GOT3 (cell line): ENCODE measurements around the gene RGS14.
"Not testable (repeated sequence)": the region's sequence is repeated elsewhere in the genome, so short reads cannot be mapped to it uniquely, and the experiment has no call there.

Experiments
- DNase-seq: peaks from one replicate; lab custom pipeline; 2025; ENCODE audit warnings: mixed read lengths; lab: John Stamatoyannopoulos, UW

The RGS14 gene

GRCh38 chr5:177365845-177366527 lies 8.3 kb downstream of the RGS14 start:
- no peak for DNase-seq

GRCh38 chr5:177366528-177367322 lies 9.0 kb downstream of the RGS14 start:
- DNase-seq, result no peak

GRCh38 chr5:177367323-177367848 lies 9.7 kb downstream of the RGS14 start:
- no peak for DNase-seq

- no peak for DNase-seq
Observed at GRCh38 chr5:177367981-177368868, 10.5 kb downstream of the RGS14 start.

- DNase-seq, result no peak
Observed at GRCh38 chr5:177368869-177369644, 11.3 kb downstream of the RGS14 start.

GRCh38 chr5:177369645-177370440 lies 12.1 kb downstream of the RGS14 start:
- DNase-seq, result no peak

- no peak for DNase-seq
Observed at GRCh38 chr5:177370488-177371119, 12.9 kb downstream of the RGS14 start.

GRCh38 chr5:177371120-177372033 lies 13.7 kb downstream of the RGS14 start:
- DNase-seq, result no peak

GRCh38 chr5:177372034-177372896 lies 14.5 kb downstream of the RGS14 start:
- no peak for DNase-seq

GRCh38 chr5:177372910-177373309 lies 15.2 kb downstream of the RGS14 start:
- no peak for DNase-seq

GRCh38 chr5:177373806-177374205 lies 16.1 kb downstream of the RGS14 start:
- DNase-seq, result no peak

GRCh38 chr5:177374211-177374610 lies 16.5 kb downstream of the RGS14 start:
- no peak for DNase-seq

GRCh38 chr5:177375516-177375915 lies 17.8 kb downstream of the RGS14 start:
- DNase-seq, result not testable (repeated sequence)

- no peak for DNase-seq
Observed at GRCh38 chr5:177376107-177376506, 18.4 kb downstream of the RGS14 start.

GRCh38 chr5:177377851-177378776 lies 20.4 kb downstream of the RGS14 start:
- no peak for DNase-seq

GRCh38 chr5:177378884-177379883 lies 21.5 kb downstream of the RGS14 start:
- no peak for DNase-seq
